ENCODE measurements around the gene ANKRD33. TPM values are rescaled to one million over a fixed set of nuclear protein-coding genes. Genes with fewer than 3 reads are reported as not detected.
A peak's percentile ranks its signal among the peaks of the same experiment; 100 is the strongest.

The ANKRD33 gene
- total RNA-seq, 1 experiment from 2014 or later, result 0.81 TPM

DNA sequence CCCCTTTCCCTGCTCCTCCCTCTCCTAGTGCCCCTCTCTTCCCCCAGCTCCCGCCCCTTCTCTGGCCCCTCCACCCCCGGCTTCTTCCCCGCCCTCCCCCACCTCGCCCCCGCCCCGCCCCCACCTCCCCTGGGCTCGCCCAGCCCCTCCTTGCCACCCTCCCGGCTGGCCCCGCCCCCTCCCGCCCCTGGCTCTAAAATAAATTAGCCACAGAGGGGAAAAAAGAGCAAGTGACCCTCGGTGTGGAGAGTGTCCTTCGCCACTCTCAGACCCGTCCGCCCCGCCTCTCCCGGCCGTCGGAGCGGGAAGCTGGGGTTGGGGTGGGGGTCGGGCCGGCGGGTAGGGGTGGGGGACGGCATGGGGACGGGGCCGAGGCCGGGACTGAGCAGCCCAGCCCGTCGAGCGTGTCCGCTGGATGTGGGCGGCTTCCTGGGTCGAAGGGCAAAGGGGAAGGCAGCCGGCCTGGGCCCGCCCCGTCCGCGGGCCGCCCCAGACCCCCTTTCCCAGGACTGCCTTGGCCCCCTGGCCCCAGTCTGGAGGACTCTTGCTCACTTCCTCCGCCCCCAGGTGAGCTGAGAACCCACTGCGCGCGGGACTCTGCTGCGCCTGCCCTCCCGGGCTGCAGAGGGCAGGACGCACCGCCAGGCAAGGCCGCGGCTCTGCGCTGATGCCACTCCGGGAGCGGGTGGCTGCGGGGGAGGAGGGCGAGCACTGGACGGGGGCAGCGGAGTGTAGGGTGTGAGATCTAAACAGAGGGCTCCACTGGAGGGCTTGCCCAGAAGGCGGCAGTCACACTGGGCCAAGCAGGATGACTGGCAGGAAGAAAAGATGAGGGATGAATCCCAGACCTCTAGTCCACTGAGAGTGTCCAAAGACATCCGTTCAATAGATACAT lies 38.8 kb upstream of the ANKRD33 start:
- Mint-ChIP-seq H3K9me3 (no peaks in the 10 kb centered on the region), H3K27me3 (ENCODE audit: low read depth) (peaks cover 67% of the 10 kb centered on the region), H3K4me3 (peak overlapping the region; percentile 57 to 76), H3K4me1 (peaks cover 47 to 66% of the 10 kb centered on the region in 2 experiments), H3K36me3 (ENCODE audit: insufficient read depth in 1 of 3, low read depth in 3 of 3) (peaks cover 0 to 9% (median 8%) of the 10 kb centered on the region in 3 experiments; a peak in 4 of 7 replicates), H3K27ac (no peak overlapping the region)
- no peak overlapping the region for H3K18ac ChIP-seq (ENCODE audit: insufficient read length, low read depth, low read length)
- H4K8ac ChIP-seq (replicated peaks; ENCODE audit: insufficient read length, low read depth, low read length), result no peak overlapping the region
- H3K9ac ChIP-seq (ENCODE audit: extremely low read depth, insufficient read length, low read length), result no peak overlapping the region
- no peaks in the 10 kb centered on the region; the same call in 1 of the 2 replicates for H3K4me1 ChIP-seq (ENCODE audit: insufficient read depth, low read length)
- TF ChIP-seq, protein P1, sequence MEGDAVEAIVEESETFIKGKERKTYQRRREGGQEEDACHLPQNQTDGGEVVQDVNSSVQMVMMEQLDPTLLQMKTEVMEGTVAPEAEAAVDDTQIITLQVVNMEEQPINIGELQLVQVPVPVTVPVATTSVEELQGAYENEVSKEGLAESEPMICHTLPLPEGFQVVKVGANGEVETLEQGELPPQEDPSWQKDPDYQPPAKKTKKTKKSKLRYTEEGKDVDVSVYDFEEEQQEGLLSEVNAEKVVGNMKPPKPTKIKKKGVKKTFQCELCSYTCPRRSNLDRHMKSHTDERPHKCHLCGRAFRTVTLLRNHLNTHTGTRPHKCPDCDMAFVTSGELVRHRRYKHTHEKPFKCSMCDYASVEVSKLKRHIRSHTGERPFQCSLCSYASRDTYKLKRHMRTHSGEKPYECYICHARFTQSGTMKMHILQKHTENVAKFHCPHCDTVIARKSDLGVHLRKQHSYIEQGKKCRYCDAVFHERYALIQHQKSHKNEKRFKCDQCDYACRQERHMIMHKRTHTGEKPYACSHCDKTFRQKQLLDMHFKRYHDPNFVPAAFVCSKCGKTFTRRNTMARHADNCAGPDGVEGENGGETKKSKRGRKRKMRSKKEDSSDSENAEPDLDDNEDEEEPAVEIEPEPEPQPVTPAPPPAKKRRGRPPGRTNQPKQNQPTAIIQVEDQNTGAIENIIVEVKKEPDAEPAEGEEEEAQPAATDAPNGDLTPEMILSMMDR (conservative IDR thresholded peaks at IDR 0.05), result peak; percentile 41; the same call in 2 of the 3 replicates
- no peak overlapping the region for H2AFZ ChIP-seq (ENCODE audit: low read length)
- WGBS (ENCODE audit: extremely low coverage, insufficient read length, low lambda C conversion rate), result no CpG with 5 or more reads among the region's 57 CpGs
- H3T11ph ChIP-seq (ENCODE audit: low read length), result no peak overlapping the region
- no peaks in the 10 kb centered on the region for H3K79me2 ChIP-seq (ENCODE audit: insufficient read depth, low read length)
- H2BK20ac ChIP-seq (ENCODE audit: low read depth, low read length, poor library complexity, severe bottlenecking), result no peak overlapping the region
- H3K23ac ChIP-seq (ENCODE audit: insufficient read length, low read depth, low read length), result no peak overlapping the region
- peak; percentile 79 for DNase-seq
- H2BK5ac ChIP-seq (ENCODE audit: insufficient read length, low read length), result no peak overlapping the region
- no peaks in the 10 kb centered on the region for H3K9me3 ChIP-seq (ENCODE audit: control insufficient read depth, low read depth, low read length)
- no peak overlapping the region for H3K27ac ChIP-seq (ENCODE audit: insufficient read length, low read depth, low read length)
- no peaks in the 10 kb centered on the region for H3K79me1 ChIP-seq (ENCODE audit: insufficient read depth, low read depth, low read length, poor library complexity, severe bottlenecking)
- 0 out of 2 replicates have a peak overlapping the region, but pooled peaks have one; percentile 9 for H3K14ac ChIP-seq (ENCODE audit: insufficient read depth, low read length)
- no peak overlapping the region for H2AK5ac ChIP-seq (ENCODE audit: insufficient read length, low read length)
- no peak overlapping the region for H2BK12ac ChIP-seq (ENCODE audit: insufficient read length, low read depth, low read length)
- peak overlapping the region; percentile 23 for H3K4me2 ChIP-seq (ENCODE audit: insufficient read depth, insufficient read length, low read length)
- no peak overlapping the region for H2BK120ac ChIP-seq (ENCODE audit: low read depth, low read length, poor library complexity, severe bottlenecking)
- no peaks in the 10 kb centered on the region for H4K20me1 ChIP-seq (ENCODE audit: control insufficient read depth, insufficient read depth, insufficient read length)
- no peak overlapping the region for H2BK15ac ChIP-seq (ENCODE audit: low read depth, low read length)
- H4K5ac ChIP-seq (ENCODE audit: insufficient read length, low read depth, low read length), result no peak overlapping the region
- H4K91ac ChIP-seq (ENCODE audit: insufficient read length, low read depth, low read length), result no peak overlapping the region
- peaks cover 25% of the 10 kb centered on the region; the same call in 1 of the 2 replicates for H3K27me3 ChIP-seq (ENCODE audit: insufficient read depth, low read length)
- H3K56ac ChIP-seq (ENCODE audit: insufficient read length, low read depth, low read length), result no peak overlapping the region
- no peak overlapping the region for H3K4ac ChIP-seq (ENCODE audit: low read depth, low read length)
- H3K23me2 ChIP-seq (ENCODE audit: insufficient read length, low read depth, low read length, poor library complexity, severe bottlenecking), result peaks cover 20% of the 10 kb centered on the region

Measured in H9 (cell line).